Smooth muscle cell (in vitro differentiated cells): ENCODE results near the gene LUM. TPM values are rescaled to one million over a fixed set of nuclear protein-coding genes. Genes with fewer than 3 reads are reported as not detected.

Experiments used
- DNase-seq: peaks from one replicate; lab custom pipeline; 2025; ENCODE audit not compliant: unreplicated experiment; lab: John Stamatoyannopoulos, UW
- H2AFZ ChIP-seq: fragments of 200-600 bp; sonication (generic); 2 replicates; pipeline ENCODE4 v1.6.0; 2016; ENCODE audit warnings: antibody characterized with exemption, low read depth, mild to moderate bottlenecking
- H3F3A ChIP-seq: fragments of 200-600 bp; sonication (generic); 2 replicates; pipeline ENCODE4 v1.6.0; 2017; ENCODE audit warnings: antibody characterized with exemption, low read depth
- H3K27ac ChIP-seq: fragments of 200-600 bp; sonication (generic); 2 replicates; pipeline ENCODE4 v1.5.1; 2016; ENCODE audit warnings: low read depth, mild to moderate bottlenecking
- H3K27me3 ChIP-seq: fragments of 200-600 bp; sonication (generic); 2 replicates; pipeline ENCODE4 v1.6.1; 2016; ENCODE audit warnings: low read depth, mild to moderate bottlenecking
- H3K36me3 ChIP-seq: fragments of 200-600 bp; sonication (generic); 2 replicates; pipeline ENCODE4 v1.5.1; 2016; ENCODE audit warnings: low read depth
- H3K4me1 ChIP-seq: fragments of 200-600 bp; sonication (generic); 2 replicates; pipeline ENCODE4 v1.5.1; 2016; ENCODE audit warnings: low read depth
- H3K4me2 ChIP-seq: fragments of 200-600 bp; sonication (generic); 2 replicates; pipeline ENCODE4 v1.6.0; 2016; ENCODE audit warnings: mild to moderate bottlenecking
- H3K4me3 ChIP-seq: fragments of 200-600 bp; sonication (generic); 2 replicates; pipeline ENCODE4 v1.5.1; 2016; ENCODE audit warnings: mild to moderate bottlenecking
- H3K79me2 ChIP-seq: fragments of 200-600 bp; sonication (generic); 2 replicates; pipeline ENCODE4 v1.6.0; 2016; ENCODE audit warnings: low read depth, mild to moderate bottlenecking
- H3K9ac ChIP-seq: fragments of 200-600 bp; sonication (generic); 2 replicates; pipeline ENCODE4 v1.6.0; 2016; ENCODE audit warnings: low read depth
- H3K9me3 ChIP-seq: fragments of 200-600 bp; sonication (generic); replicated peaks from 2 replicates; pipeline ENCODE4 v1.5.1; 2016; ENCODE audit warnings: low read depth
- H4K20me1 ChIP-seq: fragments of 200-600 bp; sonication (generic); 2 replicates; pipeline ENCODE4 v1.6.0; 2016; ENCODE audit warnings: low read depth
- WGBS: methylation state at CpG from one replicate; pipeline ENCODE4 v1.1.7; 2016; ENCODE audit warnings: low lambda C conversion rate; 5-methylcytosine and 5-hydroxymethylcytosine counted together
- polyA plus RNA-seq: library from polyadenylated mRNA; unstranded; fragments of >200 nt; fragmentation: Nextera tagmentation; extraction: Ambion mirVana; gene quantifications from 2 replicates; pipeline ENCODE4 v1.2.1, GENCODE V29; 2016
- total RNA-seq: library from RNA; depleted of rRNA; stranded (reverse); fragments of >200 nt; gene quantifications from 2 replicates; pipeline ENCODE4 v1.2.3, GENCODE V29; 2014
- TF ChIP-seq, protein P1 (sequence below): fragments of 200-600 bp; sonication (generic); IDR thresholded peaks from 2 replicates; pipeline ENCODE4 v1.5.1; 2017; ENCODE audit warnings: borderline replicate concordance, mild to moderate bottlenecking, antibody characterized with exemption; ENCODE audit not compliant: insufficient read depth, poor library complexity, severe bottlenecking

Gene LUM
- total and polyA plus RNA-seq, 2 experiments from 2014 or later: 5,541 to 7,849 TPM

DNA sequence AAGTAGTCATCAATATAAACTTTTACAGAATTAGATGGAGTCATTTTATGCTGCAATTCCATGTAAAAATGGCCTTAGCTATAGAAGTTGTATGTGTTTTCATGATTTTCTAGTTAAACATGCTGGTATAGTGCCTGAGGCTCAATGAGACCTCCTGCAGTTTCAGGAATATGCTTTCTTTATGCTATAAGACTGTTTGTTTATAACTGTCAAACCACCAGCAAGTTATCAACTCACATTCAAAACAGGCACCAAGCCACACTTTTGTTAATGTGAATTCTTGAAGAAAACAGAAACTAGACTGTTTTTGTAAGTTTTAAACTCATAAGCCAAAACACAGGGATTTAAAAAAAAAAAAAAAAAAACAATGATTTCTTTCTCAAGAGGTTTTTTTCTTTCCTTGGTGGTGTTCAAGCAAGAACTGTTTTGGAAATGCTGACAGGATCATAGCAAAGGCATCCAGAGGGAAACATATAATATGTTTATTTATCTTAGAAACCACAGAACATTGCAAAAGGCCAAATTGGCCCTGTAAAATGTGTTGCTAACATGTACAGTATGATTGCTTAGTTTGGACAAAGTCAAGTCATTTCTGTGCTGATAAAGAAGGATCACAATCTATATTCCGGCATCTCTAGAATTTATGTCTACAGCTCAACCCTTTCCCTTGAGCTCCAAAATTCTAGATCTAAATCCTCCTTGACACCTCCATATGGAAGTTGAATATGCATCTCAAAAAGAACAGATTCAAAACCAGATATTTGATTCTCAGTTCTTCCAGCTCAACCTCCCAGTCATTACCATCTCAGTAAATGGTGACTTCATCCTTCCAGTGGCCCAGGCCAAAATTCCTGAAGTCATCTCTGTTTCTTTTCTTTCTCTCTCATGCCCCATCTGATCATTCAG is 29.0 kb upstream of the LUM start:
- Histone ChIP-seq H2AFZ (no peak overlapping the region), H3K4me2 (peak overlapping the region; percentile 77), H3K79me2 (peaks cover 3% of the 10 kb centered on the region), H3K27me3 (no peaks in the 10 kb centered on the region), H3K9ac (peak overlapping the region; percentile 45), H4K20me1 (no peaks in the 10 kb centered on the region), H3K36me3 (no peaks in the 10 kb centered on the region), H3K9me3 (no peaks in the 10 kb centered on the region), H3K4me3 (peak overlapping the region; percentile 16), H3K27ac (peak overlapping the region; percentile 93), H3F3A (peaks cover 42% of the 10 kb centered on the region), H3K4me1 (peaks cover 30% of the 10 kb centered on the region)
- 14% methylated on average over 1 of the region's 1 CpG for WGBS
- DNase-seq: no peak
- TF ChIP-seq, protein P1, sequence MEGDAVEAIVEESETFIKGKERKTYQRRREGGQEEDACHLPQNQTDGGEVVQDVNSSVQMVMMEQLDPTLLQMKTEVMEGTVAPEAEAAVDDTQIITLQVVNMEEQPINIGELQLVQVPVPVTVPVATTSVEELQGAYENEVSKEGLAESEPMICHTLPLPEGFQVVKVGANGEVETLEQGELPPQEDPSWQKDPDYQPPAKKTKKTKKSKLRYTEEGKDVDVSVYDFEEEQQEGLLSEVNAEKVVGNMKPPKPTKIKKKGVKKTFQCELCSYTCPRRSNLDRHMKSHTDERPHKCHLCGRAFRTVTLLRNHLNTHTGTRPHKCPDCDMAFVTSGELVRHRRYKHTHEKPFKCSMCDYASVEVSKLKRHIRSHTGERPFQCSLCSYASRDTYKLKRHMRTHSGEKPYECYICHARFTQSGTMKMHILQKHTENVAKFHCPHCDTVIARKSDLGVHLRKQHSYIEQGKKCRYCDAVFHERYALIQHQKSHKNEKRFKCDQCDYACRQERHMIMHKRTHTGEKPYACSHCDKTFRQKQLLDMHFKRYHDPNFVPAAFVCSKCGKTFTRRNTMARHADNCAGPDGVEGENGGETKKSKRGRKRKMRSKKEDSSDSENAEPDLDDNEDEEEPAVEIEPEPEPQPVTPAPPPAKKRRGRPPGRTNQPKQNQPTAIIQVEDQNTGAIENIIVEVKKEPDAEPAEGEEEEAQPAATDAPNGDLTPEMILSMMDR: no peak

DNA sequence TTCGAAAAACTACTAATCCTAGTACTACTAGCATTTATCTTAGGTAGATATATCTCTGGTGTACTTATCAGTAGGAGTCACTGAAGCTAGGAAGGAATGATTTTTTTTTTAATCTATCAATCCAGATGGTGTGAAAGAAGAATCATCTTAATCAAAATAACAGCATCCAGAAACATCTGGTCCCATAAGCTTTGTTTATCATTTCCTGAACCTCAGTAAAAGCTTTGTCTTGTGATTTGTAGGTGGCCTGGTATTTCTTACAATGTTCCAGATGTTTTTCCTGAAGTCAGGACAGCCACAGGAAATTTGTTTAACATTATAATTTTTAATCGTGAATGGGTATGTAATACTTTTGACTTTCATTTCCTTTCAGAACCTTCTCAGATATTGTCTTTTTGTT is 28.0 kb upstream of the LUM start:
- peak overlapping the region; percentile 45 for H3K9ac ChIP-seq
- TF ChIP-seq, protein P1: no peak
- no peak for DNase-seq
- peak overlapping the region; percentile 77 for H3K4me2 ChIP-seq
- no peaks in the 10 kb centered on the region for H3K36me3 ChIP-seq
- no peaks in the 10 kb centered on the region for H3K9me3 ChIP-seq
- H2AFZ ChIP-seq: peak overlapping the region; percentile 22
- 26% methylated on average over 2 of the region's 2 CpGs for WGBS
- no peaks in the 10 kb centered on the region for H4K20me1 ChIP-seq
- peaks cover 3% of the 10 kb centered on the region for H3K79me2 ChIP-seq
- peaks cover 32% of the 10 kb centered on the region for H3K4me1 ChIP-seq
- H3K27ac ChIP-seq: peak overlapping the region; percentile 93
- no peaks in the 10 kb centered on the region for H3K27me3 ChIP-seq
- H3K4me3 ChIP-seq: peak overlapping the region; percentile 16
- H3F3A ChIP-seq: peaks cover 37% of the 10 kb centered on the region

DNA sequence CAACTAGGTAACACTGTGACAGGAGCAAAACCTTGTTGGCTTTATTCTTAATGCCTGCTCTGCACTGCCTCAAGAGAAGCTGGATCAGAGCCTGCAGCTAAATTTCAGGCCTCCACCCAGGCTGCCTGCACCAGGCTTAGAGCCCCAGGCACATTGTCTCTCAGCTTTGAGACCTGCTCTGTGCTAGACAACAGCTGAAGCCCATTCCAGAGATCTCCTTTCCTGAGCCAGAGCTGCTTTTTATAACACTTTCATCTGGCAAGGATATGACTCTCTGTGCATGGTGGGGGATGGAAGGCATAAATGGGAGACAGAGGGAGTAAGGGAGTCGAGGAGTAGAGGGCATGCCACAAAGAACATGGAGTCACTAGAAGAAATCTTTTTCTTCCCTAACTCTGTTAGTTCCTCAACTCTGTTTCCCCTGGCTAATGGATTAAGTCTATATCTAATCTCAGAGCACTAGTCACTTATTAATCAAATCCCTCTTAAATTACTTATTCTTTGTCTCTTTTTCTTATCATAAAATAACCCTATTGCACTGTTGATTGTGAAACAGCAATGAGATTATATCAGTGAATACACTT is 27.1 kb upstream of the LUM start:
- TF ChIP-seq, protein P1: no peak
- Histone ChIP-seq H3K27me3 (no peaks in the 10 kb centered on the region), H3K27ac (peak overlapping the region; percentile 93), H3F3A (peaks cover 37% of the 10 kb centered on the region), H3K9ac (peak overlapping the region; percentile 45), H3K4me3 (peak overlapping the region; percentile 16), H3K79me2 (peaks cover 3% of the 10 kb centered on the region), H3K4me2 (peak overlapping the region; percentile 77), H4K20me1 (no peaks in the 10 kb centered on the region), H2AFZ (peak overlapping the region; percentile 22), H3K36me3 (no peaks in the 10 kb centered on the region), H3K4me1 (peaks cover 35% of the 10 kb centered on the region), H3K9me3 (no peaks in the 10 kb centered on the region)
- 13% methylated on average over 1 of the region's 1 CpG for WGBS
- no peak for DNase-seq
